ENCODE data around the gene CC2D1B.

CC2D1B gene

GRCh38 chr1:52337439-52337838 lies 28.6 kb downstream of the CC2D1B start:
- Histone ChIP-seq H3F3A (ENCODE audit: control insufficient read depth, insufficient read depth) (no peaks in the 10 kb centered on the region), H3K4me2 (ENCODE audit: low read length) (no peak overlapping the region), H3K27ac (ENCODE audit: low read depth, low read length) (no peak overlapping the region), H3K4me3 (ENCODE audit: low read length) (no peak overlapping the region), H3K9me2 (replicated peaks; ENCODE audit: control insufficient read depth, low read length) (no peaks in the 10 kb centered on the region), H3K9me3 (ENCODE audit: control insufficient read depth, insufficient read depth, low read length) (no peaks in the 10 kb centered on the region), H3K79me2 (ENCODE audit: control insufficient read depth, low read length) (no peaks in the 10 kb centered on the region), H3K36me3 (ENCODE audit: control insufficient read depth, low read length) (no peaks in the 10 kb centered on the region), H3K27me3 (ENCODE audit: control insufficient read depth, low read length) (no peaks in the 10 kb centered on the region), H3K4me1 (ENCODE audit: control insufficient read depth, low read length) (no peaks in the 10 kb centered on the region), H4K20me1 (ENCODE audit: control insufficient read depth, insufficient read depth, low read depth, low read length) (no peaks in the 10 kb centered on the region)
- no peak for TF ChIP-seq EZH2phosphoT487 (IDR thresholded peaks at IDR 0.05; ENCODE audit: borderline replicate concordance, low read length)
- TF ChIP-seq CTCF (IDR thresholded peaks at IDR 0.05; ENCODE audit: low read depth, low read length, poor library complexity, severe bottlenecking) = no peak

- no peak overlapping the region for H3K4me3 ChIP-seq (ENCODE audit: low read length)
- TF ChIP-seq EZH2phosphoT487 (IDR thresholded peaks at IDR 0.05; ENCODE audit: borderline replicate concordance, low read length) = no peak
- TF ChIP-seq CTCF (IDR thresholded peaks at IDR 0.05; ENCODE audit: low read depth, low read length, poor library complexity, severe bottlenecking) = no peak
- no peaks in the 10 kb centered on the region for H3K27me3 ChIP-seq (ENCODE audit: control insufficient read depth, low read length)
- H3K4me2 ChIP-seq (ENCODE audit: low read length) = no peak overlapping the region
- H3K27ac ChIP-seq (ENCODE audit: low read depth, low read length) = no peak overlapping the region
- no peaks in the 10 kb centered on the region for H3K36me3 ChIP-seq (ENCODE audit: control insufficient read depth, low read length)
- H4K20me1 ChIP-seq (ENCODE audit: control insufficient read depth, insufficient read depth, low read depth, low read length) = no peaks in the 10 kb centered on the region
- no peaks in the 10 kb centered on the region for H3K4me1 ChIP-seq (ENCODE audit: control insufficient read depth, low read length)
- no peaks in the 10 kb centered on the region for H3K79me2 ChIP-seq (ENCODE audit: control insufficient read depth, low read length)
- H3K9me3 ChIP-seq (ENCODE audit: control insufficient read depth, insufficient read depth, low read length) = no peaks in the 10 kb centered on the region
- no peaks in the 10 kb centered on the region for H3F3A ChIP-seq (ENCODE audit: control insufficient read depth, insufficient read depth)
- no peaks in the 10 kb centered on the region for H3K9me2 ChIP-seq (replicated peaks; ENCODE audit: control insufficient read depth, low read length)
Measured at GRCh38 chr1:52334906-52335528, 31.0 kb downstream of the CC2D1B start.

- Histone ChIP-seq H3K4me2 (ENCODE audit: low read length) (no peak overlapping the region), H3K9me3 (ENCODE audit: control insufficient read depth, insufficient read depth, low read length) (no peaks in the 10 kb centered on the region), H3K27me3 (ENCODE audit: control insufficient read depth, low read length) (no peaks in the 10 kb centered on the region), H3F3A (ENCODE audit: control insufficient read depth, insufficient read depth) (no peaks in the 10 kb centered on the region), H3K9me2 (replicated peaks; ENCODE audit: control insufficient read depth, low read length) (no peaks in the 10 kb centered on the region), H3K4me1 (ENCODE audit: control insufficient read depth, low read length) (no peaks in the 10 kb centered on the region), H3K36me3 (ENCODE audit: control insufficient read depth, low read length) (no peaks in the 10 kb centered on the region), H3K4me3 (ENCODE audit: low read length) (no peak overlapping the region), H4K20me1 (ENCODE audit: control insufficient read depth, insufficient read depth, low read depth, low read length) (no peaks in the 10 kb centered on the region), H3K27ac (ENCODE audit: low read depth, low read length) (no peak overlapping the region), H3K79me2 (ENCODE audit: control insufficient read depth, low read length) (no peaks in the 10 kb centered on the region)
- TF ChIP-seq CTCF (IDR thresholded peaks at IDR 0.05; ENCODE audit: low read depth, low read length, poor library complexity, severe bottlenecking) (no peak), EZH2phosphoT487 (IDR thresholded peaks at IDR 0.05; ENCODE audit: borderline replicate concordance, low read length) (no peak)
Measured at GRCh38 chr1:52332411-52332810, 33.6 kb downstream of the CC2D1B start.

Data from DOHH2 (cell line).